Naive thymus-derived CD4-positive, alpha-beta T cell (primary cell): ENCODE measurements around the gene WDHD1. TPM values are rescaled to one million over a fixed set of nuclear protein-coding genes. Genes with fewer than 3 reads are reported as not detected.
"Not testable (repeated sequence)": the region's sequence is repeated elsewhere in the genome, so short reads cannot be mapped to it uniquely, and the experiment has no call there.

Experiments
- ATAC-seq: fragments of 150-1000 bp; cut with Tn5 transposase; 2 replicates; pipeline ENCODE4 v1.10.0; 2021; ENCODE audit warnings: mild to moderate bottlenecking, moderate library complexity
- CTCF ChIA-PET: fragments of 350-600 bp; sonication (Branson Sonifier 250); formaldehyde crosslinking; loops from one replicate; lab custom pipeline; 2021; ENCODE audit warnings: antibody characterized with exemption; lab: Charles Lee
- POLR2A ChIA-PET: fragments of 350-600 bp; sonication (Branson Sonifier 250); formaldehyde crosslinking; loops from one replicate; lab custom pipeline; 2021; ENCODE audit warnings: antibody characterized with exemption, inconsistent platforms; lab: Charles Lee
- DNase-seq, 9 donors: peaks; one replicate each; pipeline versions ENCODE4 v3.0.0 to v3.0.0-alpha.2; 2020 to 2022; ENCODE audit warnings: mixed read lengths in 1 of 9
- H3K27ac ChIP-seq: one replicate; pipeline ENCODE4 v1.7.0; 2013; ENCODE audit warnings: mild to moderate bottlenecking, low read depth, low read length, moderate library complexity
- H3K27me3 ChIP-seq, 2 donors: one replicate each; pipeline ENCODE4 v1.7.0; 2013; ENCODE audit warnings: low read length in 2 of 2, mild to moderate bottlenecking in 2 of 2, moderate library complexity in 2 of 2; ENCODE audit not compliant: control insufficient read depth in 2 of 2, insufficient read depth in 2 of 2
- H3K36me3 ChIP-seq, 3 experiments: 1 replicate in 2 of 3; 2 replicates in 1 of 3; pipeline ENCODE4 v1.7.0; 2013; ENCODE audit warnings: low read length in 3 of 3, mild to moderate bottlenecking in 3 of 3, moderate library complexity in 1 of 3; ENCODE audit not compliant: insufficient read depth in 3 of 3, control insufficient read depth in 2 of 3
- H3K4me1 ChIP-seq, 2 donors: one replicate each; pipeline ENCODE4 v1.7.0; 2013; ENCODE audit warnings: low read length in 2 of 2, mild to moderate bottlenecking in 2 of 2, moderate library complexity in 1 of 2; ENCODE audit not compliant: control insufficient read depth in 2 of 2, insufficient read depth in 2 of 2
- H3K4me3 ChIP-seq: 2 replicates; pipeline ENCODE4 v1.7.0; 2013; ENCODE audit warnings: mild to moderate bottlenecking, low read length
- H3K9me3 ChIP-seq, 3 experiments: 1 replicate in 2 of 3; 2 replicates in 1 of 3; pipeline ENCODE4 v1.7.0; 2013; ENCODE audit warnings: low read length in 3 of 3; ENCODE audit not compliant: control insufficient read depth in 2 of 3
- H3K27ac Mint-ChIP-seq, 9 donors: one replicate each; pipeline ENCODE4 v1.8.0; 2020 to 2022; ENCODE audit warnings: mixed read lengths in 9 of 9, mild to moderate bottlenecking in 8 of 9, moderate library complexity in 5 of 9, inconsistent platforms in 2 of 9
- H3K27me3 Mint-ChIP-seq, 5 donors: one replicate each; pipeline ENCODE4 v1.8.0; 2021 to 2022; ENCODE audit warnings: mixed read lengths in 5 of 5, mild to moderate bottlenecking in 1 of 5
- H3K36me3 Mint-ChIP-seq, 5 donors: one replicate each; pipeline ENCODE4 v1.8.0; 2020 to 2022; ENCODE audit warnings: mixed read lengths in 5 of 5, mild to moderate bottlenecking in 3 of 5, inconsistent platforms in 1 of 5
- H3K4me1 Mint-ChIP-seq, 7 donors: one replicate each; pipeline ENCODE4 v1.8.0; 2020 to 2022; ENCODE audit warnings: mixed read lengths in 7 of 7, mild to moderate bottlenecking in 3 of 7, inconsistent platforms in 1 of 7
- H3K4me3 Mint-ChIP-seq, 10 donors: one replicate each; pipeline ENCODE4 v1.8.0; 2020 to 2022; ENCODE audit warnings: mild to moderate bottlenecking in 10 of 10, mixed read lengths in 10 of 10, moderate library complexity in 6 of 10, inconsistent platforms in 2 of 10
- H3K9me3 Mint-ChIP-seq, 11 donors: one replicate each; pipeline ENCODE4 v1.8.0; 2020 to 2022; ENCODE audit warnings: mixed read lengths in 11 of 11, mild to moderate bottlenecking in 4 of 11, inconsistent platforms in 1 of 11, moderate library complexity in 1 of 11
- intact Hi-C, 2 donors: fragments of 100-400 bp; cut with micrococcal nuclease; formaldehyde crosslinking; loops; one replicate each; pipeline ENCODE4 v1.15.1; 2023
- polyA plus RNA-seq, 2 donors: library from polyadenylated mRNA; unstranded; fragments of 300-500 nt; fragmentation: Illumina TruSeq; gene quantifications; one replicate each; pipeline ENCODE4 v1.2.3, GENCODE V29; 2021
- total RNA-seq, 6 experiments: library from RNA in 5 of 6; stranded (reverse) in 5 of 6; gene quantifications; 1 replicate in 5 of 6; 2 replicates in 1 of 6; pipeline ENCODE4 v1.2.3 and lab custom pipeline; 2021 to 2026

The WDHD1 gene
- total and polyA plus RNA-seq, 7 experiments from 2014 or later = 1.6 to 26.6 (median 3.3) TPM

GRCh38 chr14:54899573-54899972 lies 127.3 kb downstream of the WDHD1 start:
- POLR2A ChIA-PET = interaction anchor here (0.6 to 1.6 kb wide), 4 partner anchors 9 to 94 kb away, joined by 3 to 8 read pairs (median 3); no protein-coding TSS in a partner anchor
- ATAC-seq = no peak
- CTCF ChIA-PET = interaction anchor here (0.6 to 1.7 kb wide), 6 partner anchors 16 to 125 kb away, joined by 3 to 12 read pairs (median 4); no protein-coding TSS in a partner anchor
- Histone ChIP-seq H3K9me3 (no peaks in the 10 kb centered on the region), H3K4me1 (peaks cover 0 to 9% of the 10 kb centered on the region in 2 donors), H3K27ac (no peak overlapping the region), H3K27me3 (no peaks in the 10 kb centered on the region), H3K36me3 (no peaks in the 10 kb centered on the region), H3K4me3 (no peak overlapping the region)
- DNase-seq = no peak
- intact Hi-C loops = no loop called here
- H3K9me3 Mint-ChIP-seq = no peaks in the 10 kb centered on the region
- H3K27me3 Mint-ChIP-seq = no peaks in the 10 kb centered on the region
- peak overlapping the region in 4 of 9 donors; percentile 41 to 72 (median 60) for H3K27ac Mint-ChIP-seq
- peaks cover 16 to 50% (median 42%) of the 10 kb centered on the region in 7 donors for H3K4me1 Mint-ChIP-seq
- peaks cover 0 to 12% (median 3%) of the 10 kb centered on the region in 5 donors for H3K36me3 Mint-ChIP-seq
- peak overlapping the region in 4 of 10 donors; percentile 7 to 35 (median 22) for H3K4me3 Mint-ChIP-seq

GRCh38 chr14:54897809-54898555 lies 128.9 kb downstream of the WDHD1 start:
- DNase-seq, H3K9me3 Mint-ChIP-seq, intact Hi-C loops, H3K4me3 Mint-ChIP-seq, H3K36me3 ChIP-seq, H3K27me3 Mint-ChIP-seq, H3K27me3 ChIP-seq, ATAC-seq, H3K4me1 ChIP-seq, H3K4me3 ChIP-seq, H3K9me3 ChIP-seq, H3K27ac ChIP-seq: not testable (repeated sequence)
- Mint-ChIP-seq H3K4me1 (peaks cover 19 to 54% (median 47%) of the 10 kb centered on the region in 7 donors), H3K27ac (peak overlapping the region in 4 of 9 donors; percentile 1 to 36 (median 18)), H3K36me3 (peaks cover 0 to 12% (median 3%) of the 10 kb centered on the region in 5 donors)
- CTCF ChIA-PET = interaction anchor here (0.6 to 1.4 kb wide), 2 partner anchors 15 to 42 kb away, joined by 3 read pairs; no protein-coding TSS in a partner anchor
- POLR2A ChIA-PET = interaction anchor here (0.6 to 1.6 kb wide), 4 partner anchors 11 to 117 kb away, joined by 3 to 8 read pairs (median 3); no protein-coding TSS in a partner anchor

- Histone ChIP-seq H3K9me3 (no peaks in the 10 kb centered on the region), H3K27me3 (no peaks in the 10 kb centered on the region), H3K4me1 (peaks cover 0 to 3% of the 10 kb centered on the region in 2 donors), H3K36me3 (no peaks in the 10 kb centered on the region), H3K4me3 (no peak overlapping the region), H3K27ac (no peak overlapping the region)
- peak overlapping the region in 4 of 9 donors; percentile 8 to 48 (median 28) for H3K27ac Mint-ChIP-seq
- H3K36me3 Mint-ChIP-seq = peaks cover 0 to 14% (median 5%) of the 10 kb centered on the region in 5 donors
- no peaks in the 10 kb centered on the region for H3K9me3 Mint-ChIP-seq
- H3K27me3 Mint-ChIP-seq = no peaks in the 10 kb centered on the region
- peaks cover 19 to 55% (median 49%) of the 10 kb centered on the region in 7 donors for H3K4me1 Mint-ChIP-seq
- ChIA-PET CTCF (interaction anchor here (3.7 kb wide), 1 partner anchor 14 kb away, joined by 21 read pairs; no protein-coding TSS in a partner anchor), POLR2A (interaction anchor here (0.9 kb wide), 1 partner anchor 14 kb away, joined by 3 read pairs; no protein-coding TSS in a partner anchor)
- H3K4me3 Mint-ChIP-seq = no peak overlapping the region
- DNase-seq = no peak
- ATAC-seq = no peak
- intact Hi-C loops = no loop called here
Observed at GRCh38 chr14:54895683-54896082, 131.2 kb downstream of the WDHD1 start.

GRCh38 chr14:54894995-54895394 lies 131.9 kb downstream of the WDHD1 start:
- no peak overlapping the region for H3K4me3 ChIP-seq
- peaks cover 0 to 3% of the 10 kb centered on the region in 2 donors for H3K4me1 ChIP-seq
- no peaks in the 10 kb centered on the region for H3K36me3 ChIP-seq
- Mint-ChIP-seq H3K4me3 (no peak overlapping the region), H3K9me3 (no peaks in the 10 kb centered on the region), H3K27ac (peak overlapping the region in 6 of 9 donors; percentile 3 to 74 (median 30)), H3K27me3 (no peaks in the 10 kb centered on the region), H3K36me3 (peaks cover 0 to 10% (median 6%) of the 10 kb centered on the region in 5 donors), H3K4me1 (peaks cover 17 to 54% (median 46%) of the 10 kb centered on the region in 7 donors)
- POLR2A ChIA-PET = interaction anchor here (0.9 kb wide), 1 partner anchor 13 kb away, joined by 3 read pairs; no protein-coding TSS in a partner anchor
- intact Hi-C loops = no loop called here
- no peak overlapping the region for H3K27ac ChIP-seq
- DNase-seq = no peak
- H3K27me3 ChIP-seq = no peaks in the 10 kb centered on the region
- H3K9me3 ChIP-seq = no peaks in the 10 kb centered on the region
- no peak for ATAC-seq
- CTCF ChIA-PET = interaction anchor here (0.6 to 3.7 kb wide), 2 partner anchors 13 to 87 kb away, joined by 3 to 21 read pairs; no protein-coding TSS in a partner anchor

- Mint-ChIP-seq H3K36me3 (peaks cover 0 to 11% (median 6%) of the 10 kb centered on the region in 5 donors), H3K4me1 (peaks cover 32 to 60% (median 51%) of the 10 kb centered on the region in 7 donors), H3K27ac (no peak overlapping the region), H3K9me3 (no peaks in the 10 kb centered on the region), H3K4me3 (no peak overlapping the region), H3K27me3 (no peaks in the 10 kb centered on the region)
- Histone ChIP-seq H3K36me3 (no peaks in the 10 kb centered on the region), H3K9me3 (no peaks in the 10 kb centered on the region), H3K4me1 (peaks cover 0 to 3% of the 10 kb centered on the region in 2 donors), H3K27ac (no peak overlapping the region), H3K4me3 (no peak overlapping the region), H3K27me3 (no peaks in the 10 kb centered on the region)
- intact Hi-C loops = loop anchor here (1.0 to 2.0 kb wide), 5 partner anchors 8 to 88 kb away; no protein-coding TSS in a partner anchor
- POLR2A ChIA-PET = interaction anchor here (1.4 kb wide), 1 partner anchor 10 kb away, joined by 3 read pairs; no protein-coding TSS in a partner anchor
- ATAC-seq = peak; percentile 87
- DNase-seq = peak in 6 of 9 donors; percentile 13 to 35 (median 26)
- CTCF ChIA-PET = interaction anchor here (3.7 kb wide), 1 partner anchor 11 kb away, joined by 21 read pairs; no protein-coding TSS in a partner anchor
Observed at GRCh38 chr14:54893151-54893760, 133.6 kb downstream of the WDHD1 start.
